Ishikawa (cell line): ENCODE measurements around the gene CCDC150.

ENCODE experiments used
- CEBPB ChIP-seq: IDR thresholded peaks from 2 replicates; pipeline ENCODE4 v1.6.1; 2012
- EP300 ChIP-seq: IDR thresholded peaks from 2 replicates; pipeline ENCODE4 v1.6.1; 2012; ENCODE audit warnings: borderline replicate concordance
- USF1 ChIP-seq: IDR thresholded peaks from 2 replicates; pipeline ENCODE4 v1.6.1; 2012

GRCh38 chr2:196592911-196593881, 46.3 kb upstream of the CCDC150 start, which contains the start of gene HECW2:
- no peak for TF ChIP-seq EP300
- TF ChIP-seq CEBPB = no peak
- no peak for TF ChIP-seq USF1
